Measurements from ENCODE around the gene KIAA1755.

The KIAA1755 gene

DNA sequence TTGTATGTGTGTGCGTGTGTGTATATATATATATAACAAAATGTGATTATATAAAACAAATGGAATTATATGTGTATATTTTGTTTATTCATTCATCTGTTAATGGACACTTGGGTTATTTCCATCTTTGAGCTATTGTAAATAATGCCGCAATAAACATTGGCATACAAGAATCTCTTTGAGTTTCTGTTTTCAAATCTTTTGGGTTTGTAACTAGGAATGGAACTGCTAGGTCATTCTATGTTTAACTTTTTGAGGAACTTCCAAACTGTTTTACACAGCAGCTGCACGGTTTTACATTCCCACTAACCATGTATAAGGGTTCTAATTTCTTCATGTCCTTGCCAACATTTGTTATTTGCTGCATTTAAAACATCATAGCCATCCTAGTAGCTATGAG lies 55.5 kb downstream of the KIAA1755 start:
- Histone ChIP-seq H3K27me3 (ENCODE audit: low read depth, low read length) (no peaks in the 10 kb centered on the region), H3K4me1 (ENCODE audit: control insufficient read depth in 1 of 2, insufficient read depth in 2 of 2, low read length in 2 of 2) (no peaks in the 10 kb centered on the region), H3K36me3 (ENCODE audit: control insufficient read depth in 1 of 2, insufficient read depth in 2 of 2, low read length in 2 of 2) (no peaks in the 10 kb centered on the region), H3K4me3 (ENCODE audit: low read depth in 1 of 2, low read length in 2 of 2) (no peak overlapping the region), H3K9me3 (ENCODE audit: control insufficient read depth in 1 of 2, low read length in 2 of 2) (no peaks in the 10 kb centered on the region), H3K27ac (ENCODE audit: low read length) (no peak overlapping the region)

- H3K9me3 ChIP-seq (ENCODE audit: control insufficient read depth in 1 of 2, low read length in 2 of 2): no peaks in the 10 kb centered on the region
- no peaks in the 10 kb centered on the region for H3K4me1 ChIP-seq (ENCODE audit: control insufficient read depth in 1 of 2, insufficient read depth in 2 of 2, low read length in 2 of 2)
- H3K27me3 ChIP-seq (ENCODE audit: low read depth, low read length): no peaks in the 10 kb centered on the region
- H3K27ac ChIP-seq (ENCODE audit: low read length): no peak overlapping the region
- no peak overlapping the region for H3K4me3 ChIP-seq (ENCODE audit: low read depth in 1 of 2, low read length in 2 of 2)
- no peaks in the 10 kb centered on the region for H3K36me3 ChIP-seq (ENCODE audit: control insufficient read depth in 1 of 2, insufficient read depth in 2 of 2, low read length in 2 of 2)
Measured at GRCh38 chr20:38203981-38204357, 56.6 kb downstream of the KIAA1755 start.

GRCh38 chr20:38203337-38203980 lies 57.1 kb downstream of the KIAA1755 start:
- H3K36me3 ChIP-seq (ENCODE audit: control insufficient read depth in 1 of 2, insufficient read depth in 2 of 2, low read length in 2 of 2): no peaks in the 10 kb centered on the region
- H3K4me1 ChIP-seq (ENCODE audit: control insufficient read depth in 1 of 2, insufficient read depth in 2 of 2, low read length in 2 of 2): no peaks in the 10 kb centered on the region
- no peaks in the 10 kb centered on the region for H3K9me3 ChIP-seq (ENCODE audit: control insufficient read depth in 1 of 2, low read length in 2 of 2)
- H3K27me3 ChIP-seq (ENCODE audit: low read depth, low read length): no peaks in the 10 kb centered on the region
- no peak overlapping the region for H3K27ac ChIP-seq (ENCODE audit: low read length)
- no peak overlapping the region for H3K4me3 ChIP-seq (ENCODE audit: low read depth in 1 of 2, low read length in 2 of 2)

GRCh38 chr20:38202982-38203293 lies 57.6 kb downstream of the KIAA1755 start:
- H3K27me3 ChIP-seq (ENCODE audit: low read depth, low read length): no peaks in the 10 kb centered on the region
- H3K27ac ChIP-seq (ENCODE audit: low read length): no peak overlapping the region
- no peaks in the 10 kb centered on the region for H3K36me3 ChIP-seq (ENCODE audit: control insufficient read depth in 1 of 2, insufficient read depth in 2 of 2, low read length in 2 of 2)
- no peaks in the 10 kb centered on the region for H3K9me3 ChIP-seq (ENCODE audit: control insufficient read depth in 1 of 2, low read length in 2 of 2)
- H3K4me3 ChIP-seq (ENCODE audit: low read depth in 1 of 2, low read length in 2 of 2): no peak overlapping the region
- no peaks in the 10 kb centered on the region for H3K4me1 ChIP-seq (ENCODE audit: control insufficient read depth in 1 of 2, insufficient read depth in 2 of 2, low read length in 2 of 2)

GRCh38 chr20:38202153-38202981 lies 58.2 kb downstream of the KIAA1755 start:
- Histone ChIP-seq H3K27ac (ENCODE audit: low read length) (no peak overlapping the region), H3K9me3 (ENCODE audit: control insufficient read depth in 1 of 2, low read length in 2 of 2) (no peaks in the 10 kb centered on the region), H3K4me1 (ENCODE audit: control insufficient read depth in 1 of 2, insufficient read depth in 2 of 2, low read length in 2 of 2) (no peaks in the 10 kb centered on the region), H3K27me3 (ENCODE audit: low read depth, low read length) (no peaks in the 10 kb centered on the region), H3K4me3 (ENCODE audit: low read depth in 1 of 2, low read length in 2 of 2) (no peak overlapping the region), H3K36me3 (ENCODE audit: control insufficient read depth in 1 of 2, insufficient read depth in 2 of 2, low read length in 2 of 2) (no peaks in the 10 kb centered on the region)

DNA sequence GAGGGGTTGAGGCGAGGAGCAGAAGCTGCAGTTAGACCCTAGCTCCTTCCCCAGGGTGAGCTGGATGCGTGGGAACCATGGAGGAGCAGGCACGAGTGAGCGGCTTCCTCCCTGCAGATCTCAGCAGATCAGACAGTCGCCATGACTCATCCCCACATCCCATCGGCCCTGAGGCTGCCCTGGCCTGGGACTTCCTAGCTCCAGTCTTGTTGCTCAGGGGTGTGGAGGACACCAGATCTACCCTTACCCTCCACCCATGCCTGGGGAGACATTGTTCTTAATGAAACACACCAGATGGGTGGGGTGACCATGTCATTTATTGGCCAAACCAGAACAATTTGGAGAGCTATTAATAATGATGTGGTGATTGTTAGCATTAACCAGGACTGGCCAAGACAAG lies 59.2 kb downstream of the KIAA1755 start:
- no peaks in the 10 kb centered on the region for H3K36me3 ChIP-seq (ENCODE audit: control insufficient read depth in 1 of 2, insufficient read depth in 2 of 2, low read length in 2 of 2)
- H3K4me1 ChIP-seq (ENCODE audit: control insufficient read depth in 1 of 2, insufficient read depth in 2 of 2, low read length in 2 of 2): no peaks in the 10 kb centered on the region
- no peaks in the 10 kb centered on the region for H3K27me3 ChIP-seq (ENCODE audit: low read depth, low read length)
- no peak overlapping the region for H3K4me3 ChIP-seq (ENCODE audit: low read depth in 1 of 2, low read length in 2 of 2)
- H3K9me3 ChIP-seq (ENCODE audit: control insufficient read depth in 1 of 2, low read length in 2 of 2): no peaks in the 10 kb centered on the region
- no peak overlapping the region for H3K27ac ChIP-seq (ENCODE audit: low read length)

GRCh38 chr20:38200646-38201045 lies 59.9 kb downstream of the KIAA1755 start:
- no peak overlapping the region for H3K27ac ChIP-seq (ENCODE audit: low read length)
- no peaks in the 10 kb centered on the region for H3K36me3 ChIP-seq (ENCODE audit: control insufficient read depth in 1 of 2, insufficient read depth in 2 of 2, low read length in 2 of 2)
- H3K27me3 ChIP-seq (ENCODE audit: low read depth, low read length): no peaks in the 10 kb centered on the region
- no peaks in the 10 kb centered on the region for H3K9me3 ChIP-seq (ENCODE audit: control insufficient read depth in 1 of 2, low read length in 2 of 2)
- H3K4me3 ChIP-seq (ENCODE audit: low read depth in 1 of 2, low read length in 2 of 2): no peak overlapping the region
- no peaks in the 10 kb centered on the region for H3K4me1 ChIP-seq (ENCODE audit: control insufficient read depth in 1 of 2, insufficient read depth in 2 of 2, low read length in 2 of 2)

DNA sequence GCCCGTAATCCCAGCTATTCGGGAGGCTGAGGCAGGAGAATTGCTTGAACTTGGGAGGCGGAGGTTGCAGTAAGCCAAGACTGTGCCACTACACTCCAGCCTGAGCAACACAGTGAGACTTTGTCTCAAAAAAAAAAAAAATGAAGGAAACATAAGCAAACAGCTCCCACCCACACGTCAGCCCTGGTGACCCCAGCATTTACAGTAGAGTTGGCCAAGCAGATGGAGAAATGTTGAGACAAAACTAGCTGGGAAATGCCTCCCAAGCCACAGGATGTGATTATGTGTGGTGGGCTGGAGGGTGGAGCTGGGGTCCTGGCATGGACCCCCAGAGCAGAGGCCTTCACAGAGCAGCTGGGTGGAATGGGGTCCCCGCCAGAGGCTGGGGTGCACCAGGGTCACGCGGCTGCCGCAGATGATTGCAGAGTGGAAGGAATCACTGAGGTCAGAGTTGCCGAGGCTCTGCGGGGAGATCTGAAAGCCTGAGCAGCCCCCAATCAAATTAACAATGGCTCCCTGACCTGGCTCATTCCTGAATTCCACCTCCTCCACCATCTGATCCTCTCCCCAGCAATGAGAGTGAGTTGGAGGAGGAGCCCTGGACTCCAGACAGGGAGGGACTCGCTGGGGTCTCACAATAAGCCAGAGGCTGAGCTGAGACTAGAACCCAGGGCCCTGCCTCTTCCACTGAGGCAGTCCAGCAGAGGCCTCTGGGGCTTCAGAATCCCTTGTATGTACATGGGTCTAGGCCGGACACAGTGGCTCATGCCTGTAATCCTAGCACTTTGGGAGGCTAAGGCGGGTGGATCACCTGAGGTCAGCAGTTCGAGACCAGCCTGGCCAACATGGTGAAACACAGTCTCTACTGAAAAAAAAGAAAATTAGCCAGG lies 60.8 kb downstream of the KIAA1755 start:
- no peaks in the 10 kb centered on the region for H3K36me3 ChIP-seq (ENCODE audit: control insufficient read depth in 1 of 2, insufficient read depth in 2 of 2, low read length in 2 of 2)
- no peaks in the 10 kb centered on the region for H3K9me3 ChIP-seq (ENCODE audit: control insufficient read depth in 1 of 2, low read length in 2 of 2)
- H3K27ac ChIP-seq (ENCODE audit: low read length): no peak overlapping the region
- no peaks in the 10 kb centered on the region for H3K4me1 ChIP-seq (ENCODE audit: control insufficient read depth in 1 of 2, insufficient read depth in 2 of 2, low read length in 2 of 2)
- H3K27me3 ChIP-seq (ENCODE audit: low read depth, low read length): no peaks in the 10 kb centered on the region
- no peak overlapping the region for H3K4me3 ChIP-seq (ENCODE audit: low read depth in 1 of 2, low read length in 2 of 2)

DNA sequence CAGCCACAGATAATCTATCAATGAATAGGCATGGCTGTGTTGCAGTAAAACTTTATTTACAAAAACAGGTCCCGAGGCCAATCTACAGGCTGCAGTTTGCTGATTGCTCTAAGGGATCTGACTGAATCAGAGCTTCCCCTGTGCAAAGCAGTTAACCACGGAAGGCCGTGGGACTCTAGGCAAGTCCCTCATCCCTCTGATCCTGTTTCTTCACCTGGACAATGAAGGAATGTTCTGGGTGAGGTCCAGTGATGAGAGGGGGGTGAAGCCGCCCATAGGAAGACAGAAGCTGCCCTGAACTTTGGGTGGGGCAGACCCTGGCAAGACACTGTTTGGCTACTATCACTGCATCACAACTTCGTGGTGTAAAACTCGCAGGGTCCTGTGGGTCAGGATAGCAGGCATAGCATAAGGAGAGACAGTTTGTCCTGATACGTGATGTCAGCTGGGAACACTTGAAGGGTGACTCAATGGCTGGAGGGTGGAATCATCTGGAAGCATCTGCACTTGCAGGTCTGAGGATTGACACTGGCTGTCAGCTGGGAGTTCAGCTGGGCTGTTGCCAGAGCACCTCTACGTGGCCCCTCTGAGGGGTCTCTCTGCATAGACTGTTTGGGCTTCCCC lies 62.2 kb downstream of the KIAA1755 start:
- no peaks in the 10 kb centered on the region for H3K9me3 ChIP-seq (ENCODE audit: control insufficient read depth in 1 of 2, low read length in 2 of 2)
- H3K27ac ChIP-seq (ENCODE audit: low read length): no peak overlapping the region

GRCh38 chr20:38197619-38198018 lies 62.9 kb downstream of the KIAA1755 start:
- H3K9me3 ChIP-seq (ENCODE audit: control insufficient read depth in 1 of 2, low read length in 2 of 2): no peaks in the 10 kb centered on the region
- no peaks in the 10 kb centered on the region for H3K27me3 ChIP-seq (ENCODE audit: low read depth, low read length)
- H3K36me3 ChIP-seq (ENCODE audit: control insufficient read depth in 1 of 2, insufficient read depth in 2 of 2, low read length in 2 of 2): no peaks in the 10 kb centered on the region
- no peak overlapping the region for H3K4me3 ChIP-seq (ENCODE audit: low read depth in 1 of 2, low read length in 2 of 2)
- no peaks in the 10 kb centered on the region for H3K4me1 ChIP-seq (ENCODE audit: control insufficient read depth in 1 of 2, insufficient read depth in 2 of 2, low read length in 2 of 2)
- H3K27ac ChIP-seq (ENCODE audit: low read length): no peak overlapping the region

More for the DNA sequence above, 62.2 kb downstream of the KIAA1755 start:
- H3K36me3 ChIP-seq (ENCODE audit: control insufficient read depth in 1 of 2, insufficient read depth in 2 of 2, low read length in 2 of 2): no peaks in the 10 kb centered on the region
- H3K4me3 ChIP-seq (ENCODE audit: low read depth in 1 of 2, low read length in 2 of 2): no peak overlapping the region
- no peaks in the 10 kb centered on the region for H3K4me1 ChIP-seq (ENCODE audit: control insufficient read depth in 1 of 2, insufficient read depth in 2 of 2, low read length in 2 of 2)
- no peaks in the 10 kb centered on the region for H3K27me3 ChIP-seq (ENCODE audit: low read depth, low read length)

GRCh38 chr20:38197217-38197616 lies 63.3 kb downstream of the KIAA1755 start:
- no peaks in the 10 kb centered on the region for H3K9me3 ChIP-seq (ENCODE audit: control insufficient read depth in 1 of 2, low read length in 2 of 2)
- no peaks in the 10 kb centered on the region for H3K36me3 ChIP-seq (ENCODE audit: control insufficient read depth in 1 of 2, insufficient read depth in 2 of 2, low read length in 2 of 2)
- no peaks in the 10 kb centered on the region for H3K4me1 ChIP-seq (ENCODE audit: control insufficient read depth in 1 of 2, insufficient read depth in 2 of 2, low read length in 2 of 2)
- H3K27ac ChIP-seq (ENCODE audit: low read length): no peak overlapping the region
- H3K4me3 ChIP-seq (ENCODE audit: low read depth in 1 of 2, low read length in 2 of 2): no peak overlapping the region
- H3K27me3 ChIP-seq (ENCODE audit: low read depth, low read length): no peaks in the 10 kb centered on the region

Data from muscle layer of duodenum (tissue), 2 donors.